B cell (primary cell): Measurements from ENCODE around the gene RAC3.

Source experiments
- CTCF ChIP-seq: fragments of 200-600 bp; IDR thresholded peaks from one replicate; pipeline ENCODE4 v1.8.0; 2022; ENCODE audit warnings: antibody characterized with exemption, mild to moderate bottlenecking
- EZH2 ChIP-seq: IDR thresholded peaks from 2 replicates; pipeline ENCODE4 v1.6.1; 2012; ENCODE audit warnings: borderline replicate concordance, low read depth, mild to moderate bottlenecking, moderate library complexity, low read length; ENCODE audit not compliant: insufficient read depth, poor library complexity, severe bottlenecking

- no peak for TF ChIP-seq CTCF
- TF ChIP-seq EZH2 = no peak
These were observed 27.4 kb downstream of the RAC3 start for GRCh38 chr17:82058855-82059249.
